Colonic mucosa (tissue), 4 donors: ENCODE measurements around the gene RFT1. TPM values are rescaled to one million over a fixed set of nuclear protein-coding genes. Genes with fewer than 3 reads are reported as not detected.
A peak's percentile ranks its signal among the peaks of the same experiment; 100 is the strongest.

Experiments
- DNase-seq: peaks from one replicate; pipeline ENCODE4 v3.0.0-alpha.2; 2020
- H3K27ac ChIP-seq: fragments of 200-600 bp; one replicate; pipeline ENCODE4 v1.8.0; 2021
- H3K27me3 ChIP-seq: fragments of 200-600 bp; one replicate; pipeline ENCODE4 v1.8.0; 2021
- H3K36me3 ChIP-seq: fragments of 200-600 bp; one replicate; pipeline ENCODE4 v1.8.0; 2021
- H3K4me1 ChIP-seq: fragments of 200-600 bp; one replicate; pipeline ENCODE4 v1.8.0; 2021; ENCODE audit warnings: mild to moderate bottlenecking
- H3K4me3 ChIP-seq: fragments of 200-600 bp; one replicate; pipeline ENCODE4 v1.8.0; 2021
- H3K9ac ChIP-seq, 2 donors: one replicate each; pipeline ENCODE4 v1.7.0; 2013; ENCODE audit warnings: control low read depth in 2 of 2, low read depth in 2 of 2, low read length in 2 of 2
- H3K9me3 ChIP-seq: fragments of 200-600 bp; one replicate; pipeline ENCODE4 v1.8.0; 2021
- intact Hi-C: fragments of 100-400 bp; cut with DNase I; formaldehyde crosslinking; loops from one replicate; pipeline ENCODE4 v1.14.1; 2022
- total RNA-seq, 2 donors: library from RNA; stranded (reverse); fragmentation: NEBNext Ultra II Directional in 1 of 2; extraction: Animal tissue kit (Norgen Biotek cat#: 25700) in 1 of 2; gene quantifications; one replicate each; pipeline ENCODE4 v1.2.1, GENCODE V29; 2021
- TF ChIP-seq, protein P1 (sequence below): fragments of 200-600 bp; IDR thresholded peaks from one replicate; pipeline ENCODE4 v1.8.0; 2022; ENCODE audit warnings: antibody characterized with exemption, mild to moderate bottlenecking
- donor health status: healthy.
- donor health status: DM: no; HTN: no; CAD: no.
- donor health status: DM: no; HTN: no; CAD: no.

RFT1 gene
- total RNA-seq, 2 donors from 2014 or later, result 15.3 to 30.4 TPM

DNA sequence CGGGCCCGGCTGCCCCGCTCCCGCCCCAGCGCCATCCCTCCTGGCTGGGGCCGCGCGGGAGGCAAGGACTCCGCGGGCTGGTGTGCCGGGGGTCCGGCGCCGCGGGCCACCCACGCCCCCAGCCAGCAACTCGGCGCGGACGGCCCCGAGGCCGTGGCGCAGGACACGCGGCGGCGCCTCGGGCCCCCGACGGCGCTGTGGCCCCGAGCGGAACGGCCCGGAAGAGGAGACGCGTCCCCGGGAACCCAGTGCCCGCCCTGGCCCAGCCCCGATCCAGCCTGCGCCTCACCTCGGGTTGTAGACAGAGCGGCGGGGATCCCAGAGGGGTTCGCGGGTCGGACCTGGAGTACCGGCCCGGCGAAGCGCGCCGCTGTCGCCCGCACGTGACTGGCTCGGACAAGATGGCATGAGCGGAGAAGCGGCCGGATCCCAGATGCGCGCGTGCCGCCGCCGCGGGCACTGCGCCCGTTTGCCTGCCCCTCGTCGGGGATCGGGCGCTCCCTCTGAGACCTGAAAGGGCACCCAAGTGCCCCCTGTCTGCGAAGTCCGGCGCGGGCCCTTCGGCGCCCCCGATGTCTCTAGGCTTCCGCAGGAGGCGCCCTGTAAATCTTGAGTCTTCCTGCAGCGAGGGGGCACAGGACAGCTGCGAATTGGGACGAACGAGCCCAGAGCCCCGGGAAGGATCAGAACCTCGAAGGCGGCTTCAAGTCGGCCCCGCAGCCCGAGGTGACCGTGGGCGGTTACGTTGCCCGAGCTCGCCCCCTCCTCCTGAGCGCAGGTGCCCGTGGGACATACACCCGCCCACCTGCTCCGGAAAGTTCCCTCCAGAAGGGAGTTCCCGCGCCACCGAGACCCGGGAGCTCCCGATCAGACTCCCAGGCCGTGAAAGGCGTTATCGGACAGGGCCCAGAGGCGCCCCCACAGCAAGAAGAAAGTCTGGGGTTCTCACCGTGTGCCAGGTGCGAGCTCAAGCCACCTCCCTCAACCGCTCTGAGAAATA is 83.8 kb downstream of the RFT1 start:
- Histone ChIP-seq H3K27me3 (no peaks in the 10 kb centered on the region), H3K9ac (peak overlapping the region; percentile 71 to 75), H3K4me3 (peak overlapping the region; percentile 84), H3K9me3 (no peaks in the 10 kb centered on the region), H3K4me1 (no peaks in the 10 kb centered on the region), H3K36me3 (no peaks in the 10 kb centered on the region), H3K27ac (peak overlapping the region; percentile 91)
- intact Hi-C loops, result no loop called here
- DNase-seq, result peak; percentile 69
- TF ChIP-seq, protein P1, sequence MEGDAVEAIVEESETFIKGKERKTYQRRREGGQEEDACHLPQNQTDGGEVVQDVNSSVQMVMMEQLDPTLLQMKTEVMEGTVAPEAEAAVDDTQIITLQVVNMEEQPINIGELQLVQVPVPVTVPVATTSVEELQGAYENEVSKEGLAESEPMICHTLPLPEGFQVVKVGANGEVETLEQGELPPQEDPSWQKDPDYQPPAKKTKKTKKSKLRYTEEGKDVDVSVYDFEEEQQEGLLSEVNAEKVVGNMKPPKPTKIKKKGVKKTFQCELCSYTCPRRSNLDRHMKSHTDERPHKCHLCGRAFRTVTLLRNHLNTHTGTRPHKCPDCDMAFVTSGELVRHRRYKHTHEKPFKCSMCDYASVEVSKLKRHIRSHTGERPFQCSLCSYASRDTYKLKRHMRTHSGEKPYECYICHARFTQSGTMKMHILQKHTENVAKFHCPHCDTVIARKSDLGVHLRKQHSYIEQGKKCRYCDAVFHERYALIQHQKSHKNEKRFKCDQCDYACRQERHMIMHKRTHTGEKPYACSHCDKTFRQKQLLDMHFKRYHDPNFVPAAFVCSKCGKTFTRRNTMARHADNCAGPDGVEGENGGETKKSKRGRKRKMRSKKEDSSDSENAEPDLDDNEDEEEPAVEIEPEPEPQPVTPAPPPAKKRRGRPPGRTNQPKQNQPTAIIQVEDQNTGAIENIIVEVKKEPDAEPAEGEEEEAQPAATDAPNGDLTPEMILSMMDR, result no peak

DNA sequence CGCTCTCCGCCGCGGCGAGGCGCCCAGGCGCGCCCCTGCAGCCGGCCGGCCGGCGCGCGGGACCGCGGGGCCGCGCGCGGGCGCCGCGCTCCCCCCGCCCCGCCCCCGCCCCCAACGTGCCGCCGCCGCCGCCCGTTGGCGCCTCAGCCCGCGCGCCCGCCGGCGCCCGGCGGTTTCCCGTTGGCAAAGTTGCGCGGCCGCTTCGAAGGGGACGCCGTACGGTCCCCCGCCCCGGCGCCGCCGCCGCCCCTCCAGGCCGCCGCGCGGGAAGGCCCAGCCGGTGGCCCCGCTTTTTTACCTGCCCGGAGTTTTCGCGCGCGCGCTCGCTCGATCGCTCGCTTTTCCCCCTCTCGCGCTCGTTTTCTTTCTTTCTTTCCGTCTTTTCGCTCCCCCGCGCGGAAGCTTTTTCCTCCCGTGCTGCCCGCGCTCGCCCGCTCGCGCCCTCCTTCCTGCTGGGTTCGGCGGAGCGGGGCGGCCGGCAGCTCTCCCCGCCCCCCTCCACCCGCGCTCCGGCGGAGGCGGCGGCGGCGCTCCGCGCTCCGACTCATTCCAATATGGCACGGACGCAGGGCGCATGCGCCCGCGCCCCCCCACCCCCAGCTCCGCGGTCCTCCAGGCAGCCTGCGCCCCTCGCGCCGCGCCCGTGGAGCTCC is 84.6 kb downstream of the RFT1 start, which contains the start of gene SFMBT1:
TSS of gene SFMBT1 (minus strand) at position 556 of the 653 bp plus-strand sequence. CDS start 76,945 bp downstream, outside the sequence.
- intact Hi-C loops, result no loop called here
- TF ChIP-seq, protein P1, result no peak

DNA sequence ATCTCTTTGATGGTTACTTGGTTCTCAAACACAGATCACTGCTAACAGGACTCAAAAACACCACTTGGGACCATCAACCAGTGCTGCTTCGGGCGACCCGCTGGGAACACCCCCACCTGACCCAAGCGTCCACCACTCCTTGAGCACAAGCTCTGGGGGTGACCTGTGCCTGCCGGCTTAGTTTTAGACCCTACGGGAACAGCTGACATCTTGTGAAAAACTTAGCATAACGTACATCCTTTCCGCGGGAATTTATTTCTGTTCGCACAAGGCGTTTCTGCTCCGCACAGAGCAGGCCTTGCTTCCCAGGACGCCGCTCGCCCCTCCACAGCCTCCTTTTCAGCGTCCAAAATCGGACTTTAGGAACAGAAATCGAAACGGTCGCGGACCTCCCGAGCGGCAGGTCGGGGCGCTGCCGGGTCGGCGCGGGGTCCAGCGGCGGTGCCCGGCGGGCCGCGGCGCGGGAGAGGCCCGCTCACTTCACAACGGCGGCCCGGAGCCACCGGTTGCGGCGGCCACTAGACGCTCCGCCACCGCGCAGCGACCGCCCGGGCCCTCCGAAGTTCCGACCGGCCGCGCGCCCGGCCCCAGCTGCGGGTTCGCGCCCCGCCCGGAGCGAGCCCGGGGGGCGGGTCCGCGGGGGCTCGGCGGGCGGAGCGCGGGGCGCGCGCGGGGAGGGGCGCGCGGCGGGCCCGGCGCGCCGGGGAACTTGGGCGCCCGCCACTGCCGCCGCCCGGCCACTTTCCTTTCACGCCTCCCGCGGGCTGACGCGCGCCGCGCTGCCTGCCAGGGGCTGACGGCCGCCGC is 85.3 kb downstream of the RFT1 start:
- Histone ChIP-seq H3K9me3 (no peaks in the 10 kb centered on the region), H3K4me1 (peaks cover 3% of the 10 kb centered on the region), H3K27me3 (no peaks in the 10 kb centered on the region), H3K9ac (peak overlapping the region; percentile 68 to 86), H3K36me3 (no peaks in the 10 kb centered on the region), H3K27ac (peak overlapping the region; percentile 92), H3K4me3 (peak overlapping the region; percentile 58)
- TF ChIP-seq, protein P1, result no peak
- peak; percentile 51 for DNase-seq
- intact Hi-C loops, result no loop called here

More for the DNA sequence above, 84.6 kb downstream of the RFT1 start, which contains the start of gene SFMBT1:
- Histone ChIP-seq H3K27ac (peak within 1 kb of the TSS; percentile 92), H3K9me3 (no peaks in the 10 kb centered on the region), H3K4me1 (no peaks in the 10 kb centered on the region), H3K9ac (peak within 1 kb of the TSS; percentile 75 to 86), H3K36me3 (no peaks in the 10 kb centered on the region), H3K4me3 (peak within 1 kb of the TSS; percentile 84), H3K27me3 (no peaks in the 10 kb centered on the region)
- peak; percentile 69 for DNase-seq

DNA sequence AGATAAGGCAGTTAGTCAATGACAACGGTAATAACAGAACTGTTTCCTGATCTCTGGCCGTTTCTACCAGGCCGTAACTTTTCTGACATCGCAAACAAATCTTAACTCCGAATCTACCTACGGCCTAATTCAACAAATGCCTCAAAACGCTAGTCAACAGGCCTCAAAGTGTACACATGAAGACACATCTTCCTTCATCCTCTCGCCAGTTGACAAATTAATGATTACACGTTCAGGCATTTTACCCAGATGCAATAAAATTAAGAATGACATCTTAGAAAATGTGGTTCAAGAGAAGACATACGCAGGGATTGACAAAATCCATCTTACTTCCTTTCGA is 85.9 kb downstream of the RFT1 start:
- peak overlapping the region; percentile 68 to 86 for H3K9ac ChIP-seq
- TF ChIP-seq, protein P1, result no peak
- no peak for DNase-seq
- peaks cover 3% of the 10 kb centered on the region for H3K4me1 ChIP-seq
- peak overlapping the region; percentile 58 for H3K4me3 ChIP-seq
- H3K27me3 ChIP-seq, result no peaks in the 10 kb centered on the region
- peak overlapping the region; percentile 92 for H3K27ac ChIP-seq
- H3K9me3 ChIP-seq, result no peaks in the 10 kb centered on the region
- H3K36me3 ChIP-seq, result no peaks in the 10 kb centered on the region
- intact Hi-C loops, result no loop called here

DNA sequence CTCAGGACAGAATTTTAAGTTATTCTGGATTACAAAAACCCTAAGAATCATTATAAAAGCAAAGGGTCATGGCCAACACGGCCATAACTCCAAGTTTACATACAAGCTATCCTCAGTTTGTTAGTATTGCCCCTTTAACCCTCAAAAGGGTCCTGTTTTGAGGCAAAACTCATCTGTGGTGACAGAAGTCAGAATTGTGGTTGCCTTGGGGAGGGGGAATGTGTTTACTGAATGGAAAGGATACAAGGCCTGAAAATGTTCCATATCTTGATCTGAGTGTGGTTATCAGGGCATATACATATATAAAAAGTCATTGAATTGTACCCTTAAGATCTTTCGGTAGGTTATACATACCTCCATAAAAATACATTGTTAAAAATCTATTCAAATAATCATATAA is 86.5 kb downstream of the RFT1 start:
- TF ChIP-seq, protein P1, result no peak
- no peak for DNase-seq
- Histone ChIP-seq H3K27ac (no peak overlapping the region), H3K9me3 (no peaks in the 10 kb centered on the region), H3K9ac (peak overlapping the region in 1 of 2 donors; percentile 86), H3K27me3 (no peaks in the 10 kb centered on the region), H3K4me3 (no peak overlapping the region), H3K4me1 (peaks cover 3% of the 10 kb centered on the region), H3K36me3 (no peaks in the 10 kb centered on the region)
- intact Hi-C loops, result no loop called here
